HG02588 (cell line): ENCODE measurements around the gene FBN1.

Source experiments
- ATAC-seq: cut with Tn5 transposase; IDR thresholded peaks from one replicate; pipeline ENCODE4 v1.9.1; 2021; ENCODE audit warnings: mild to moderate bottlenecking, moderate library complexity; ENCODE audit not compliant: unreplicated experiment

The FBN1 gene

DNA sequence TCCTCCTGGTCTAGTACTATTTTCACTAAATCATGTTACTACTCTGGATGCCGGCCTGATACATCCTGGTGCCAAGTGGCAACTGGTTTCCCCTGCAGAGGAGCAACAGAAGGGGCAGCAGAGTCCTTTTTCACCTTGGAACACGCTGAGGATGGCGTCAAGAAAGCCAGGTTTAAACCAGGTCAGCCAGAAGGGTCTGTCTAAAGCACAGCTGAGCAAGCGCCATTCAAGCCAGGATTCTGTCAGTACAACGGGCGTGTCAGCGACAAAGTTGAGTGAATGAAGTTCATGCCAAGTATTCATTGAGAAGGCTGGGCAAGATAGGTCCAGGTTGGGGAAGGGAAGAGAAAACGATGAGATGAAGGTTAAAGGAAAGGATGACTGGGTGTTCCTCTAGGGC is 88.2 kb downstream of the FBN1 start:
- no peak for ATAC-seq

DNA sequence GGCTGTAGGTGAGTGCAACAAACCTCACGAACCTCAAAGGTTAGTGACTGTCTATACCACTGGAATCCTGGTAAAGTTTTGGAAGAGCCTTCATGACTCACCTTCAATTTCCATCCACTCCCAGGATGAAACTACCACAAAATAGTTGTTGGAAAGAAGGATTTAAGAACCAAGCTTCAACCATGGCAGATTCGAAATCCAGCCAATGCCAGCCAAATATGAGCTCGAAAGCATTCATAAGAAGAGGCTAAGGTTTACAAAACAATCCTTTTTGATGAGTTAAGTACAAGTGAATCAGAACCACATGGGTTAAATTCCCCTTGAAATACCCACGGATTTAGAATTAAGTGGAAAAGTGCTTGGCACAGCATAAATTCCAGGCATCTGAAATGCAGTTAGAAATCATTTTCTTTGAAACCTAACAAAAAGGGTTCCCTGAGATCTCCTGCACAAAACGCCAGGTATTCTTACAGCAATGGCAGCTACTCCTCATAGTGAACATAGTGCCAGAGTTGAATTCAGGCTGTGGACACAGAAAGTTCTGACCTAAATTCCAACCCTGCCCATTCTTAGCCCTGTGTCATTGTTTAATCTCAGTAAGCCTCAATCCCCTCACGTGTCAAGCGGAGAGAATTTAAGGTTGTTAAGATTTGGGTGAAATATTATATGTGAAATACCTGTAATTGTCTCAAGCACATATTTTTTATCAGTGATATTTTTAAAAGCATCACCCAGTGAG is 89.2 kb downstream of the FBN1 start:
- no peak for ATAC-seq

DNA sequence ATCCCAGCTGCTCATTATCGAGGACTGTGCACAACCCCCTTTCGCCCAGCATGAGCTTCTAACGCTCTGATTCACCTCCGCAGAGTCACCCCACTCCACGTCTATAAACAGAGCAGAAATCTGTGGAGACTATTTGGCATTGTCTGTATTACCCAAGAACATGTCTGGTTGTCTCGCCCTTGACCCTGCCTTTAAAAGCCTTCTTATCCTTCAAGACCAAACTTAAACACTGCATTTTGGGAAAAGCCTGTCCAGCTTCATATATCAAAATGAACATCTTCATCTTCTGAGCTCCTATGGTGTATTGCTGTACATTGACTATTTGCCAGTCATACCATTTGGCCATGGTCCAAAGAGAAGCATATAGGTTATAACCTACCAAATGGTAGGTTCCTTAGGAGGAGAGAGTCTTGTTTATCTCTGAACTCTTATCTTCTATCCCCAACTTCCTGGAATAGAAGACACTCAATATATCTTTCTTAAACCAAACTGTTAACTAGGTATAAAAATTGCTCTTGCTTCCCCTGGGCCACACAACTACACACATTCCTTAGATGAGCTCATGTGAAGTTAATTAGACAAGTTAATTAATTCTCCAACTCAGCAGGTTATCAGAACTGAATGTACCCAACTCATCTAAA is 90.1 kb downstream of the FBN1 start:
- no peak for ATAC-seq

DNA sequence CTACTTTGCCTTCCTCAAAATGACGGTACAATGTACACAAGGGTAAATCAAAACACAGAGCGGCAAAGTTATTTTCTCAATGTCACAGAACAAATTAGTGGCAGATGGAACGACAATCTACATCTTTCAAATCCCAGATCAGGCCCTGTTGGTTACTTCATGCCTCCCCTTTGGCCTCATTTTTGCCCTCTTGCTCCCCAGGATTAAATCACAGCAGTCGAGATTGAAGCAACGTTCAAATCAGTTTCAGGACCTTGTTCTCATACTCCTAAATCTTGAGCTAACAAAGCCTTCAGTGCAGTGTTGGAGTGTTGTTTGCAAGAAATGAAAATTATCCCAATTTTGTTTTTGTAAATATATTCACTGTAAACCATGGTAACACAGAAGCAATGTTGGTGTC is 91.4 kb downstream of the FBN1 start:
- no peak for ATAC-seq

DNA sequence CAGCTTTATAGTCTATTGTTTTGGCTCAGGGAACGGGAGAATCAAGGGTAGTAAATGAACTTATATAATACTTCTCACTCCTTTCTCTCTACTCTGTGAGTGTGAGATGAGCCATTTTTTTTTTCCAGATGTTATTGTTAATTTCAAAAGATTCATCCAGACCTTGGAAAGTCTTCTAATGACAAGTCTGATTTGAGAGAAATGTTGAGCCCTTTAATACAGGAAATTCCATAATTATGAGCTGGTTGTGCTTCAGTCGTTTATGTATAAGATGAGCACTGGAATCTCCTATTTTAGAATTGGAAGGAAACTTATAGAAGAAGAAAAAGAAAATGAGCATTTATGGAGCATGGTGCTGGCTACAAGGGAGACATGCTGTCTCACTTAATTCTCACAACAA is 92.0 kb downstream of the FBN1 start:
- no peak for ATAC-seq

DNA sequence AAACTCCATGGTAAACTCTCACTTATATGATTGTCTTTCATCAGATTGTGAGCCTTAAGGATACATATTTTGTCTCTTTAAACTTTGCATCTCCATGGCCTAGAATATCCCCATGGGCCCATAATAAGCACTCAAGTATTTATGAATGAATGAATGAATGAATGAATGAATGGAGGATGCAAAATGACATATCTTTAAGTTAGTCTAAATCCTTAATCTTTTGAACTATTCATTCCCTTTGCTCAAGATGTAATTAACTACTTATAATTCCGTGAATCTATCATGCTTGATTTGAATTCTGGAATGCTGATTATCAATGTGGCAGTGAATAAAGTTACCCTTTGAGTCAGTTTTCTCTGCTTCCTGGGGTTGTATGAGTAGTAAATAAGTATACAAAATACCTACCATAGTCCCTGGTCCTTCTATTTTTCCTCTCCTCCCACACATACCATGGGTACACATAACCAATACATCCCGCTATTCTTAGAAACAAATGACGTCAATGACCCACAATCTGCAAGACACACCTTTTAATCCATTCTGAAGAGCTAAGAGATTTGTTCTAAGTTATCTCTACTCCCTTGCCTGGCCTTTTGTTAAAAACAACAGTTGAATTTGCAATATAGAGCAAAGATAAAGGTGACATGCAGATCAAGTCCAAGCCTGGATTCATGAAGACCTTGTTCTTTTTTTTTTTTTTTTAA is 94.5 kb downstream of the FBN1 start:
- no peak for ATAC-seq

DNA sequence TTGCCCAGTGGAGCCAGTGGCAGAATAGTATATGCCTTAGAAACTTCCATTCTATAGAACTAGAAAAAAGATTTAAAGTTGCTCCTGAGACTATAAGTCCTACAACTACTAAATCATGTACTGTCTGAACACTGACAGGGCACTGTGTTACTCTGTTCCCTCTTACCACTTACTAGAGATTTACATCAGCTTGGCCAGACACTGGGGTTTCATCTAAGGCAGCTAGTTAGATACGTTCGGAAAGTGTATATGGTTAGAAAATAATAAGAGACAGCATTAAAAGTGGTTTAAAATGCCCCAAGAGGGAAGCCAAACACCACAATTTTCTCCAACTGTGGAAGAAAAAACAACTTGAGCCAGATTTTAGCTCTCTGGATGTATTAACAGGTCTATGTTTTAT is 97.1 kb downstream of the FBN1 start:
- ATAC-seq, result no peak

DNA sequence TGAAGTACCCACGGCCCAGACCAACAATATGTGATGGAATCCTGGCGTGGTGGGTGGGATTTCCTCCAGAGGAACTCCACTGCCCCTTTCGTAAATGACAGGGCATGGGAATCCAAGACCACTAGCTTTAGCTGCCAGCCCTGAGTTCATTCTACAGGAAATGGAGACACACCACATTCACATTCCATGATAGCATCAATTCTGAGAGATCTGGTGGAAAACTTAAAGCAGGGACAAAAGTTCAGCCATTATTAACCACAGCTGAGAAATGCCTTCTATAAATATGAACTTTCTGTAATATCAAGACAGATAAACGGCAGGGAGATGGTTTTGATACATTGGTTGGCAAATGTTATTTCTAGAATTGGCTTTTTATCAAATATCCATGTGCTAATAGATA is 98.2 kb downstream of the FBN1 start:
- ATAC-seq, result no peak

DNA sequence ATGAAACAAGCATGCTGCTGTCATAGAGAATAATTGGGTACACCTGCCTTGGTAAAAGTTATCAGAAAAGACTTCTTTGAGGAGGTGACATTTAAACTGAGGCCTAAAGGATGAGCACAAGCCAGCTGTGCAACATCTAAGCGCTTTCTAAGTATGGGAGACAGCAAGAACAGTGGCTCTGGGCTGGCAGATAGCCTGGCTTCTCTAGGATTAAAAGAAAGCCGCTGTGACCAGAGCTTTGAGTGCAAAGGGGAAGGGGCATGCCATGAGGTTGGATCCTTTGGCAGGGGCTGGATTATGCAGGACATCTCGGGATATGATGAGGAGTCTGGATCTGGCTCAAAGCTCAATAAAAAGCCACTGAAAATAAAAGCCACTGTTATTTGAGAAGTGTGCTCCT is 99.2 kb downstream of the FBN1 start:
- ATAC-seq, result no peak

DNA sequence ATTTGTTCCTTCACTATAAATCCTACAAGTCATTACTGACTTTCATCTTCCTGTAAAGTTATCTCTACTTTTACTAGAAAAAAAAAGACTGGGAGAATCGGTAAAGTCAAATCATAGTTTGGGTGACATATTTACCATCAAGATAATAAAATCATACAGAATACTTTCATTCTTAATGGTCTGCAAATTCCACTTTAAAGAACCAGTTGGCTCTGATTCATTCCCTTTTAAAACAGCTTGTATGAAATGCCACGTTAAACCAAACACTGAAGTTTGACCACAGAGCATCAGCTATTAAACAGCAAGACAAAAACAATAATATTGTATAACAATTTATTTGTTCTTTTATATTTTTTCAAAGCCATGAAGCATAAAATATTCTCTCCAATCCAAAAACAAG is 100.7 kb downstream of the FBN1 start:
- no peak for ATAC-seq

DNA sequence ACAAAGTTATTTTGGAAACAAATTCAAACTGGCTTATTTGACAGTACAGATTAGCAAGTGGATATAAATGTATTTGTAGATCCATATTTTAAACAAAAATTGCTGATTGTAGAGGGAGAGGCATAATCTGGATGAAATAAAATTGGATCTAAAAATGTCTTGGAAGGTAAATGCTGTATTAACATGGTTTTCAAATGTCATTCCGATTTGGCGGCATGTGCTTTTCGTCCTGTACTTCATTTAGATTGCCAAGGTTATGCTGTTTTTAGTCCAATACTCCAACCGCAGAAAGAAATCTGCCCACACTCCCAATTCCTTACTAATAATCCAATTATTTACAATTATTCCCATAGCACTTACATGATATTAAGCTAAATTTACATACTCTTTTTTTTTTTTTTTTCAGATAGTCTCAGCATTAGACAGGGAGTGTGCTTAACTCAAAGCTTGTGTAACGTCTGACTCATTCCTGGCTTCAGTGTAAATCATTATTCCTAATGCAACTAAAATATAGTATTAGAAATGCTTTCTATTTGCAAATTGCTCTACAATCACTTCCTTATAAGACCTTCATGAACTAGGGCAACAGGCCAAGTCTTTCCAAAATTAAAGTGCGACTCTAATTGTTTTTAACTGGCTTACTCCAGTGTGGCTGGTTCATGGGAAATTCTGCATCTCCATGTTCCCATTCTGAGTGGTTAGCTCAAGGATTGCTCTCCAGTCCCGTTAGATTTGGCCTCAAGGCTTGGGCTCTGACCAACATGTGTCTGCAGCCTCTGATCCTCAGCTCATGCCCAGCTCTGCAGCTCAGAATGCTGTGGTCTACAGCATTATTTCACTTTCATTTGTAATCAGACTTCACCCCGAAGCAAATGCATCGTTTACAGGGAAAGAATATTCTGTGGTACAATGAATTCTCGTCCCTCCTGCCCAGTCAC is 103.9 kb downstream of the FBN1 start:
- peak; percentile 88 for ATAC-seq

DNA sequence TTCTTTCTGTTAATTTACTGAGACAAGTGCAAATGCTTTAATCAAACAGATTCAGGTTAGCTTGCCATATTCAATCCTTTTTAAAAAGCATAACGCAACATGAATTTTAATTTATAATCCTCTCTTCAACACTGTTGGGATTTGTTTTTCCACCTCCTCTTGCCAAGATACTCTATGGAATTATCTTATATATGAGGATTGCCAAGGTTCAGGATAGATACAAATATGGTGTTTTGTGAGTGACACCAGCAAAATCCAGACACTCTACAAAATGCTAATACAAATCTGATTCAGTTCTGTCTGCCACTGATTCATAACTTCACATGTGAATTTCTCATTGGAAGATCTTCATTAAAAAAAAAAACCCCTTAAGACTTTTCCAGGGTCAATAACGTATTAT is 104.8 kb downstream of the FBN1 start:
- no peak for ATAC-seq

DNA sequence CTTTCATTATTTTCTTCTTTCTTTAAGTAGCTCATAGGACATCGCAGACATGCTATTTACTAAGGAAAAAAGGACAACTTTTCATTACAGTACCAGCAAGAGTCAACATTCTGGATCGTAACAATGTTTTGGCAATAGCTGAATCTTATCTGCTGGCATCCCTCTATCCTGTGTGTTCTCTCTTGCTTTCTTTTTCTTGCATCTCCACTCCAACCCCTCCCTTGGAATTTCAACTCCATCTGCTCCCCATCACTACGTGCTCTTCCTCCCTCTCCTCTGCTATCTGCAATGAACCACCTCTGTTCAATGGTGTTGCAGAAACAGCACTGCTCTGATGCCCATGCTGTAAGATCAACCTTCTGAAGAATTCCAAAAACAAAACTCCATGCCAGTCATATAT is 106.6 kb downstream of the FBN1 start:
- ATAC-seq, result no peak

DNA sequence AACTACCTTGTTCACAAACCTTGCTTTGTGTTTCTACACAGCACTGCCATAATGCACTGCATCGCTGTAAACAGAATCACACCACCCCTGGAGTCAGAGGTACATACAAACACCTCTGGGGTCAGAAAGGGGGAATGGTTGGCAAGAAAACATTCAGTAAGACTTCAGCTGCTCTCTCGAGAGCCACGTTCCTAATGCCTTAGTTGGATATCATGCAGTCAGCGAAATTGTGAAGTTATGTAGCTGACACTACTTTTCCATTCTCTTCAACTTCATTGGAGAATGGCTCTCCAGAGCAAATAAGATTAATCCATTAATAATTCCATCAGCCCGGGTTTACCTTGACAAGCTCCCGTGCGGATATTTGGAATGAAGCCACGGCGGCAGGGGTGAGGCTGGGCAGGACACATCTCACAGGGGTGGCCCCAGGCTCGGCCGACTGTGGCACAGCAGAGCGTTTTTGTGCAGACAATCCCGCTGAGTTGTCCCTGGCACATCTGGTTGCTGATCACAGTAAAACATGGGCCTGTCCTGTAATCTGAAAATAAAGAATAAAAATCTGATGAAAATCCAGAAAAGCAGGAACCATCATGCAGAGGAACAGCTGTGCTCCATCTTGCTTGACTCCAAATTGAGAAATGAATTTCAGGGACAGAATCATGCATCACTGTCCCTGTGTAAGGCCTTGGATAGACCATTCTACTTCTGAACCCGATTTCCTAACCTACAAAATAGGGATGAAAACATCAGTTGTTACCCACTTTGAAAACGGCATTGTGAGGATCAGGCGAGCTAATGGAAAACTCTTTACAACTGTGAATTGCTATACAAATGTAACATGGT is 108.0 kb downstream of the FBN1 start:
- no peak for ATAC-seq

DNA sequence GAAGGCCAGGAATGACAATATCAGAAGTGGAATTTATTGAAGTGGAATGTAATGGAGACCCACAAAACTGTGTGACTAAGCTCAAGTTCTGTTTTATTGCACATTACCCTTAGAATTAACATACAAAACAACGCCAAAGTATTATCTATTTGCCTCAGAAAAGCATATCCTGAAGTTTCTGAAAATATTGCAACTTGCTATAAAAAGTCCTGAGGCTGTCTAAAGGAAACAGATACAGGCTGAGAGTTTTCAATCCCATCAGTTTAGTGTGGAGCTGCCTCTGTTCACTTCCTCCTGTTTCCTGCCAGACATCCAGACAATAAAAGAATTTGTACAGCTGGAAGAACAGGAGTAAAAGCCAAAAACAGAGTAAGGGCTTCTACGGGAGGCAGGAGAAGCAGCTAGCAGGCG is 108.8 kb downstream of the FBN1 start:
- no peak for ATAC-seq

DNA sequence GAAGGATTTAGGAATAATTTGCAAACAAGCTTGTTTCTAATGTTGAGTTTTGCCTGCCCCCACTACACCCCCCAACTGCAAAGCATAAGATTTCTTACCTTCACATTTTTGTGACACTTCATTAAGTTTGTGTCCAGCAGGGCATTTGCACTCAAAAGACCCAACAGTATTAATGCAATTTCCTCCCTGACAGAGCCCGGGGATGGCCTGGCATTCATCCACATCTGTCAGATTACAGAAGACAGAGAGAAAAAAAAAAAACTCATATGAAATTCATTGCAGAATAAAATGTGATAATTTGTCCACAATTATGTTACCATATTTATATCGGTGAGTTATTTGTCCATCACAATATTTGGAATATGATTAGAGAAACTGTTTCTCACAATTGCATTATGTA is 111.5 kb downstream of the FBN1 start:
- no peak for ATAC-seq

DNA sequence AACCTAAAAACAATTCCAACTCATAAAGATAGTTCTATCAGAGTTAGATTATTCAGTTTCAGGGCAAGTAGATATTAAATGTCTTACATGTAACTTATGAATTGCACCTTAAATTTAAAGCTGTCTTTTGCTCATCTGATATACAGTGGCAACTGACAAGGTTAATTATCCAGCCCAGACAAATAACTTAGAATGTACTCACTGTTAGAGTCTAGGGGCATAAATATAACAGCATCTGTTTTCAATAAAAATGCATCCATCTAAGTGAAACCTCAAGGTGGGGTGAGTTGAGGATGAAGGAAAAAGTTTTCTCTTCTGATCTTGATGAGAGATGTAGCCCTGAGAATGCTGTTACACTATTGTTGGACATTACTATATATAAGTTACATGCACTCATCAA is 112.6 kb downstream of the FBN1 start:
- ATAC-seq, result no peak

DNA sequence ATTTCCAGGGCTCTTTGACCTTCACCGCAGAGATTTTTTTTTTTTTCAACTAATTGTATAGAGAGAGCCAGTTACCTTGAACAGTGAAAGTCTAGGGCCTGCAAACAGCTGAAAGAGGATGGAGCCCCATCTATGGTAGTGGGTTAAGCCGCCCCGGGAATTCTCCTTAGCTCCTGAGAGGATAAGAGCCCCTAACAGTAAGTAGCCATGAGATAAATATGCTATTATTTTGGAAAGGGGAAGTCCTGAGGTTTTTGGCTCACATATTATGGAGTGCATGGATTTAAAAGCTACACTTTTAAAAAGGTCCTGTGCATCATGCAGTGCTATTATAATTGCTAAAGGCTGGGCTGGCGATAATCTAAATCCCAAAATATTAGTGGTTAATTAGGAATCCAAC is 115.0 kb downstream of the FBN1 start:
- ATAC-seq, result no peak

DNA sequence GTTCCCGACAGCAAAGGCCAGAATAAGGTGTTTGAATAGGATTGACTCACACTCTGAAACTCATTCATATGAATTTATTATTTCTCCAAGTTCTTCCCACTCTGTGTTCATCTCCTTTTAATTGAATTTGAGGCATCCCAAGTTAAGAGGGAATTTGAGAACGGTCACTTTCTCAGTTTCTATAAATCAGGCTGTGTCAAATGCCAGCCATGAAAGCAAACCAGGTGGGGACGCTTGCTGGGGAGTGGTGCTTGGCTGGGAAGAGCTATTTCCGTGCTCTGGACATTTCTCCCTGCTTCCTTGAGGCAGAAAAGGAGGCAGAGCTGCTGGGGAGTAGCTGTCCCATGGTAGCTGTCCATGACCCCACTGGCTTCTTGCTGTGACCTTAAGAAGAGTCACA is 116.6 kb downstream of the FBN1 start:
- ATAC-seq, result no peak

DNA sequence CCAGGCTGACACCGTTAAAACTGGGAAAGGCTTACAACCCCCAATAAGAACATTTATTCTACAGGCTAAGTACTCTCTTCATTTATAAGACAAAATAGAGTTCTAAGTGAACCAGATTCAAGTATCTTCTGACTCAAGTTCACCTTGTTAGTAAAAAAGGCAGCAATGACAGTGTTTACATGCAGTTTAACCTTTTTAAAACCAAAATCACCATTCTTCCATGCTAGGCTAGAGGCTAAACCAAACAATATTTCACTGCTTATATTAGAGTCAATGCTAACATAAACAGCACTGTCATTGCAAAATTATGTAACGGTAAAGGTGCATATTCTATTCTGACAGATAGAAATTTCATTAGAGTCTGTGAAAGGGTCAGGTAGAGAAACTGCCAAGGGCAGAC is 118.0 kb downstream of the FBN1 start:
- no peak for ATAC-seq
